DOHH2 (cell line): ENCODE data around the gene SH3PXD2A.

Experiments used
- CTCF ChIP-seq: fragments of 200-600 bp; sonication (generic); IDR thresholded peaks from one replicate; pipeline ENCODE4 v1.5.1; 2014; ENCODE audit warnings: antibody characterized with exemption, mild to moderate bottlenecking, low read depth, low read length; ENCODE audit not compliant: poor library complexity, severe bottlenecking
- EZH2phosphoT487 ChIP-seq: fragments of 200-600 bp; sonication (generic); IDR thresholded peaks from 2 replicates; pipeline ENCODE4 v1.6.1; 2017; ENCODE audit warnings: borderline replicate concordance, mild to moderate bottlenecking, antibody characterized with exemption, low read length, moderate library complexity, mixed read lengths

GRCh38 chr10:103713676-103714075 lies 141.7 kb downstream of the SH3PXD2A start:
- TF ChIP-seq CTCF = no peak
- no peak for TF ChIP-seq EZH2phosphoT487
